Endothelial cell (in vitro differentiated cells): ENCODE data around the gene UBE3A. TPM values are rescaled to one million over a fixed set of nuclear protein-coding genes. Genes with fewer than 3 reads are reported as not detected.
A peak's percentile ranks its signal among the peaks of the same experiment; 100 is the strongest.

Experiments
- DNase-seq: peaks from one replicate; pipeline ENCODE4 v3.0.0; 2021; ENCODE audit warnings: low spot score
- H3K27ac Mint-ChIP-seq: one replicate; pipeline ENCODE4 v1.8.0; 2021; ENCODE audit warnings: mixed read lengths, inconsistent platforms; ENCODE audit not compliant: unreplicated experiment
- H3K27me3 Mint-ChIP-seq: one replicate; pipeline ENCODE4 v1.8.0; 2021; ENCODE audit warnings: mild to moderate bottlenecking, moderate library complexity, mixed read lengths, inconsistent platforms; ENCODE audit not compliant: unreplicated experiment
- H3K36me3 Mint-ChIP-seq: one replicate; pipeline ENCODE4 v1.8.0; 2021; ENCODE audit warnings: mild to moderate bottlenecking, low read depth, mixed read lengths, inconsistent platforms; ENCODE audit not compliant: unreplicated experiment
- H3K4me1 Mint-ChIP-seq: one replicate; pipeline ENCODE4 v1.8.0; 2021; ENCODE audit warnings: mild to moderate bottlenecking, mixed read lengths, inconsistent platforms; ENCODE audit not compliant: unreplicated experiment
- H3K4me3 Mint-ChIP-seq: one replicate; pipeline ENCODE4 v1.8.0; 2021; ENCODE audit warnings: mild to moderate bottlenecking, mixed read lengths, inconsistent platforms; ENCODE audit not compliant: unreplicated experiment
- H3K9me3 Mint-ChIP-seq: one replicate; pipeline ENCODE4 v1.8.0; 2021; ENCODE audit warnings: mixed read lengths, inconsistent platforms; ENCODE audit not compliant: unreplicated experiment
- total RNA-seq: library from RNA; stranded (reverse); fragmentation: NEBNext Ultra II Directional; extraction: Animal tissue kit (Norgen Biotek cat#: 25700); gene quantifications from one replicate; pipeline ENCODE4 v1.2.1, GENCODE V29; 2021; ENCODE audit not compliant: unreplicated experiment
- TF ChIP-seq, protein P1 (sequence below): fragments of 200-600 bp; sonication (generic); IDR thresholded peaks from one replicate; pipeline ENCODE4 v1.5.0; 2021; ENCODE audit warnings: antibody characterized with exemption; ENCODE audit not compliant: unreplicated experiment

UBE3A gene
- total RNA-seq, 1 donor from 2014 or later, result 102 TPM

DNA sequence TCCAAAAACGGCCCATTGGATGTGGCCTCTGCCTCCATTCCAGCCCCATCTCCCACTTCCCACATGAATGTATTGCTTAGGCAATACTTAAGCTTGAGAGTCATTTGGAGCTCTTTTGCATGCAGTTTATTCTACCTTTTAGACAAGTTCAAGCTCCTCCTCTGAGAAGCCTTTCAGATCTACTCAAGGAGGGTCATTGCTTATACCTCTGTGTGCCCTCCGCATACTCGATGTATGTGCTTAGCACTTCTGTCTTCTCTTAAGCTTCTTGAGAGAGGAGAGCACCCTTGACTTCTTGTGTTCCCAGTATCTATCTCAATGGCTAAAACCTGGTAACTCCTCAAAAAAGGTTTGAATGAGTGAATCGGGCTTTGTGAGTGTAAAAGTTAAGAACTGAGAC is 6.6 kb upstream of the UBE3A start:
- TF ChIP-seq, protein P1, sequence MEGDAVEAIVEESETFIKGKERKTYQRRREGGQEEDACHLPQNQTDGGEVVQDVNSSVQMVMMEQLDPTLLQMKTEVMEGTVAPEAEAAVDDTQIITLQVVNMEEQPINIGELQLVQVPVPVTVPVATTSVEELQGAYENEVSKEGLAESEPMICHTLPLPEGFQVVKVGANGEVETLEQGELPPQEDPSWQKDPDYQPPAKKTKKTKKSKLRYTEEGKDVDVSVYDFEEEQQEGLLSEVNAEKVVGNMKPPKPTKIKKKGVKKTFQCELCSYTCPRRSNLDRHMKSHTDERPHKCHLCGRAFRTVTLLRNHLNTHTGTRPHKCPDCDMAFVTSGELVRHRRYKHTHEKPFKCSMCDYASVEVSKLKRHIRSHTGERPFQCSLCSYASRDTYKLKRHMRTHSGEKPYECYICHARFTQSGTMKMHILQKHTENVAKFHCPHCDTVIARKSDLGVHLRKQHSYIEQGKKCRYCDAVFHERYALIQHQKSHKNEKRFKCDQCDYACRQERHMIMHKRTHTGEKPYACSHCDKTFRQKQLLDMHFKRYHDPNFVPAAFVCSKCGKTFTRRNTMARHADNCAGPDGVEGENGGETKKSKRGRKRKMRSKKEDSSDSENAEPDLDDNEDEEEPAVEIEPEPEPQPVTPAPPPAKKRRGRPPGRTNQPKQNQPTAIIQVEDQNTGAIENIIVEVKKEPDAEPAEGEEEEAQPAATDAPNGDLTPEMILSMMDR, result no peak
- DNase-seq, result no peak
- no peak overlapping the region for H3K27ac Mint-ChIP-seq
- no peak overlapping the region for H3K4me3 Mint-ChIP-seq
- H3K27me3 Mint-ChIP-seq, result no peaks in the 10 kb centered on the region
- H3K36me3 Mint-ChIP-seq, result no peaks in the 10 kb centered on the region
- peaks cover 4% of the 10 kb centered on the region for H3K4me1 Mint-ChIP-seq
- no peaks in the 10 kb centered on the region for H3K9me3 Mint-ChIP-seq

DNA sequence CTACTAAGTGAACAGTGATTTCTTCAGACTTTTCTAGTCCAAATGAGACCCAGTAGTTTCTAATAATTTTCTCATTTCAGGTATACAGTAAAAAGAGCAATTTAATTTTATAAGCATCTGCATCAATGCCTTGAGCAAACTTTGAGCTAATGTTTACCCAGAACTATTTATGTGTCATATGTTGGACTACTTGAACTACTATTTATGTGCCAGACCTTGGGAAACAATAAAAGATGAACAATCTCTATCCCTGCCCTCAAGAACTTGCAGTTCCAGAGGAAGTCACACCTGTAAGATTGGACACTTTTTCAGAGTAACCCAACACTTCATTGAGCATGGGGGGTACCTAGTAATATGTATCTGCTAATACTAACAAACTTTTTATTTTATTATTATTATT is 2.3 kb upstream of the UBE3A start:
- DNase-seq, result no peak
- TF ChIP-seq, protein P1, result no peak
- Mint-ChIP-seq H3K27ac (no peak overlapping the region), H3K9me3 (no peaks in the 10 kb centered on the region), H3K4me3 (no peak overlapping the region), H3K27me3 (peaks cover 10% of the 10 kb centered on the region), H3K4me1 (peaks cover 4% of the 10 kb centered on the region), H3K36me3 (no peaks in the 10 kb centered on the region)

DNA sequence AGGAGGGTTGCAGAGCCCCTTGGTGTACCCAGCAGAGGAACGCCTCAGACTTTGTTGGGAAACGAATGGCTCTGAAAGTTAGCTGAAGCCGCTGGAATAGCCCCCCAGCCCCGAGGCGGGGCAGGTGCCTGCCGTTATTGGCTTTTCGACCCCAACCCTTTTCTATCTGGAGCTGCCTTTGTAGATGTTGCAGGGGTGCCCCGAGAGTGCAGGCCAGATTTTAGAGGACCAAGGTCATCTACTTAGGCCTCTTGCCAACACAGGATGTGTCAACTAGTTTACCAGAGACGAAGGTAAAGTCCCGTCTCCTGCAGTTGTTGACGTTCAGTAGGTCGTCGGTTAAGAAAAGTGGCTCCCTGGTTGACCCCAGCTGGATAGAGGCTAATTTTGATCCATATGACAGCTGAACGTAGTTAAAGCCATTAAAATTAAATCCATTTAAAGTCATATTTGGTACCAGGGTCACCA is 579 bp upstream of the UBE3A start:
- H3K9me3 Mint-ChIP-seq, result no peaks in the 10 kb centered on the region
- H3K4me1 Mint-ChIP-seq, result peaks cover 10% of the 10 kb centered on the region
- peak overlapping the region; percentile 93 for H3K27ac Mint-ChIP-seq
- TF ChIP-seq, protein P1, result no peak
- peaks cover 6% of the 10 kb centered on the region for H3K36me3 Mint-ChIP-seq
- peak overlapping the region; percentile 90 for H3K4me3 Mint-ChIP-seq
- H3K27me3 Mint-ChIP-seq, result peaks cover 12% of the 10 kb centered on the region
- DNase-seq, result no peak

DNA sequence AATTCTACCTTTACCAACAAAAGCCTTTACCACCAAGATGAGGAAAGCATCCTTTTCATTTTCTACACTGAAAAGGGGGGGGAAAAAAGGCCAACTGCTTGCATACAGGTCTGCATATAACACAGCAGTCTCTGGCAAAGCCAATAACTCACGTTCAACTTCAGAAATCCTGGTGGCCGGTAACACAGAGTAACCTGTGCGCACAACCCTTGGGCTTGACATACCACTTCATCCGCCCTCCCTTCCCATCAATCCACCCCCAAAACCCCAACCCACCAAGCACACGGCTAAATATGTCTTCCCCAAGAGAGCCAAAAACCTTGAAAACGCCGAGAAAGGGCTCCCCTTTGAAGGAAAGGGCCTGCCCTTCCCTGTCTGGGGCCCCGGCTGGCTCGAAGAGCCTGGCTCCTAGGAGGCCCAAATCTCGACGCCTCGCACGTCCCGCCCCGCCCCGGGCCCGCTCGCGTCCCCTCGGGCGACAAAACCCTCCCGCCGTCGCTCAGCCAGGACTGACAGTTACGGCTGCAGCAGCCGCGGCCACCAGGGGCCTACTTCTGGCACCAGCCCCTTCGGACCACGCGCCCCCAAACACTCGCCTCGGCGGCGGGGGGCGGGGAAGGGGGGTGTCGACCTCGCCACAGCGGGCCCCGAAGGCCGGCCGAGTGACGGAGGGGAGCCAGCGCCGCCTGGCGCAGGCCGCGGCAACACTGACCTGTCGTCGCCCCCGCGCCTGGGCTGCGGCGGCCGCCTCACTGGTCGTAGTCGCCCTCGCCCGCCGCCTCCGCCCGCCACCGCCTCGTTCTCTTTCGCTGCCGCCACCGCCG is 835 bp downstream of the UBE3A start:
- peak overlapping the region; percentile 96 for H3K4me3 Mint-ChIP-seq
- H3K36me3 Mint-ChIP-seq, result peaks cover 6% of the 10 kb centered on the region
- peaks cover 10% of the 10 kb centered on the region for H3K4me1 Mint-ChIP-seq
- peaks cover 12% of the 10 kb centered on the region for H3K27me3 Mint-ChIP-seq
- peak overlapping the region; percentile 89 for H3K27ac Mint-ChIP-seq
- H3K9me3 Mint-ChIP-seq, result no peaks in the 10 kb centered on the region
- TF ChIP-seq, protein P1, result no peak
- DNase-seq, result peak; percentile 64

DNA sequence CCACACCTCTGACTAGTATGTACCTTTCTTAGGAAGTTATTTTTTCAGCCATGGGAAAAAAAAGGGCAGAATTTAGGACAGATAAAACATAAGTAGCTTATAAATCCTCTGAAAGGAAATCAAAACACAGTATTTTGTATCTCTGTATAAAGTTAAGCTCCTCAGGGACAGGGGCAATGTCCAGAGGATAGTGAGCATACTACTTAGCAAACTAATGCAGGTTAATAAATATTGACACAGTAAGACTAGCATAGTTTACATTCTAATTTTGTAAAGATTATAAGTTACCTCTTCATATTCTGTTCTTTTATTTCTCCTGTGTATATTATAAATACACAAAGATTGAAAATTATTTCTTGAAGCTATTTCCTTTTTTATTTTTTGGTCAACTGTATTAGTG is 2.1 kb downstream of the UBE3A start:
- TF ChIP-seq, protein P1, result no peak
- peaks cover 10% of the 10 kb centered on the region for H3K4me1 Mint-ChIP-seq
- H3K27me3 Mint-ChIP-seq, result peaks cover 14% of the 10 kb centered on the region
- H3K27ac Mint-ChIP-seq, result no peak overlapping the region
- no peaks in the 10 kb centered on the region for H3K9me3 Mint-ChIP-seq
- H3K4me3 Mint-ChIP-seq, result peak overlapping the region; percentile 96
- H3K36me3 Mint-ChIP-seq, result peaks cover 6% of the 10 kb centered on the region
- DNase-seq, result no peak
